T1000 (cell line): ENCODE measurements around the gene MICU2.
"Not testable (repeated sequence)": the region's sequence is repeated elsewhere in the genome, so short reads cannot be mapped to it uniquely, and the experiment has no call there.

ENCODE experiments used
- DNase-seq: peaks from one replicate; lab custom pipeline; 2025; ENCODE audit warnings: mixed read lengths; lab: John Stamatoyannopoulos, UW

MICU2 gene

GRCh38 chr13:21594715-21595545 is 9.0 kb downstream of the MICU2 start:
- no peak for DNase-seq

GRCh38 chr13:21590665-21591456 is 13.1 kb downstream of the MICU2 start:
- not testable (repeated sequence) for DNase-seq

GRCh38 chr13:21590231-21590630 is 13.7 kb downstream of the MICU2 start:
- DNase-seq, result no peak

- DNase-seq, result not testable (repeated sequence)
Measured at GRCh38 chr13:21589510-21589909, 14.5 kb downstream of the MICU2 start.

- peak; percentile 58 for DNase-seq
Measured at GRCh38 chr13:21588411-21588810, 15.6 kb downstream of the MICU2 start.

- DNase-seq, result no peak
Measured at GRCh38 chr13:21584973-21585592, 18.9 kb downstream of the MICU2 start.

GRCh38 chr13:21583478-21583877 is 20.5 kb downstream of the MICU2 start:
- DNase-seq, result peak; percentile 15

GRCh38 chr13:21580736-21581135 is 23.2 kb downstream of the MICU2 start:
- DNase-seq, result no peak

GRCh38 chr13:21579754-21580316 is 24.1 kb downstream of the MICU2 start:
- DNase-seq, result no peak

GRCh38 chr13:21578748-21579147 is 25.2 kb downstream of the MICU2 start:
- no peak for DNase-seq

GRCh38 chr13:21576426-21576825 is 27.5 kb downstream of the MICU2 start:
- no peak for DNase-seq

GRCh38 chr13:21573920-21574712 is 29.9 kb downstream of the MICU2 start:
- no peak for DNase-seq

- no peak for DNase-seq
Measured at GRCh38 chr13:21569686-21570085, 34.3 kb downstream of the MICU2 start.

- no peak for DNase-seq
Measured at GRCh38 chr13:21568854-21569253, 35.1 kb downstream of the MICU2 start.

GRCh38 chr13:21567714-21568113 is 36.3 kb downstream of the MICU2 start:
- DNase-seq, result no peak

GRCh38 chr13:21557995-21558394 is 46.0 kb downstream of the MICU2 start:
- no peak for DNase-seq

- no peak for DNase-seq
Measured at GRCh38 chr13:21556051-21556450, 47.9 kb downstream of the MICU2 start.

GRCh38 chr13:21553261-21553660 is 50.7 kb downstream of the MICU2 start:
- not testable (repeated sequence) for DNase-seq

- no peak for DNase-seq
Measured at GRCh38 chr13:21550918-21551317, 53.1 kb downstream of the MICU2 start.

- no peak for DNase-seq
Measured at GRCh38 chr13:21549633-21550032, 54.3 kb downstream of the MICU2 start.

- DNase-seq, result no peak
Measured at GRCh38 chr13:21548577-21548976, 55.4 kb downstream of the MICU2 start.
